Activated CD8-positive, alpha-beta memory T cell treated with anti-CD3 and anti-CD28 coated beads, Interleukin-2, amount 50 U/mL, for 1 hour (primary cell): ENCODE data around the gene FILIP1L.

Source experiments
- DNase-seq: peaks from one replicate; pipeline ENCODE4 v3.0.0-alpha.2; 2020; ENCODE audit errors: extremely low read depth

The FILIP1L gene

GRCh38 chr3:99803297-99803696 lies 311.0 kb downstream of the FILIP1L start:
- DNase-seq, result no peak

- DNase-seq, result no peak
Measured at GRCh38 chr3:99799422-99799821, 314.9 kb downstream of the FILIP1L start.

- DNase-seq, result no peak
Measured at GRCh38 chr3:99795573-99795972, 318.7 kb downstream of the FILIP1L start.

GRCh38 chr3:99794485-99794884 lies 319.8 kb downstream of the FILIP1L start:
- DNase-seq, result no peak

- no peak for DNase-seq
Measured at GRCh38 chr3:99789011-99789721, 325.1 kb downstream of the FILIP1L start.
